ENCODE measurements around the gene EGR1. TPM values are rescaled to one million over a fixed set of nuclear protein-coding genes. Genes with fewer than 3 reads are reported as not detected.
"Not testable (repeated sequence)": the region's sequence is repeated elsewhere in the genome, so short reads cannot be mapped to it uniquely, and the experiment has no call there.

EGR1 gene
- total RNA-seq, 1 donor: 27.2 TPM

DNA sequence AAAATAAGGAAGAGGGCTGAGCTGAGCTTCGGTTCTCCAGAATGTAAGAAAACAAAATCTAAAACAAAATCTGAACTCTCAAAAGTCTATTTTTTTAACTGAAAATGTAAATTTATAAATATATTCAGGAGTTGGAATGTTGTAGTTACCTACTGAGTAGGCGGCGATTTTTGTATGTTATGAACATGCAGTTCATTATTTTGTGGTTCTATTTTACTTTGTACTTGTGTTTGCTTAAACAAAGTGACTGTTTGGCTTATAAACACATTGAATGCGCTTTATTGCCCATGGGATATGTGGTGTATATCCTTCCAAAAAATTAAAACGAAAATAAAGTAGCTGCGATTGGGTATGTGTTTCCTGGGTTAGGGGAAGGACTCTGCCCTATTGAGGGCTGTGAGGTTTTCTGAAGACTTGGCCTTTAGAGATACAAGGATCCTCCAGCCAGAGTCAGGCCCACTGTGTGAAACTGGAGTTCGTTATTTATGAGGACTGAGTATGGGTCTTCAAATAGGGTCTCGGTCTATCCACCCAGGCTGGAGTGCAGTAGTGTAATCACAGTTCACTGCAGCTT is 3.8 kb downstream of the EGR1 start:
- no peak for DNase-seq (ENCODE audit: low read depth in 2 of 3, low spot score in 2 of 3)

- DNase-seq (ENCODE audit: low read depth in 2 of 3, low spot score in 2 of 3): peak in 1 of 3 donors; percentile 67
Measured at GRCh38 chr5:138469540-138470321, 4.5 kb downstream of the EGR1 start.

DNA sequence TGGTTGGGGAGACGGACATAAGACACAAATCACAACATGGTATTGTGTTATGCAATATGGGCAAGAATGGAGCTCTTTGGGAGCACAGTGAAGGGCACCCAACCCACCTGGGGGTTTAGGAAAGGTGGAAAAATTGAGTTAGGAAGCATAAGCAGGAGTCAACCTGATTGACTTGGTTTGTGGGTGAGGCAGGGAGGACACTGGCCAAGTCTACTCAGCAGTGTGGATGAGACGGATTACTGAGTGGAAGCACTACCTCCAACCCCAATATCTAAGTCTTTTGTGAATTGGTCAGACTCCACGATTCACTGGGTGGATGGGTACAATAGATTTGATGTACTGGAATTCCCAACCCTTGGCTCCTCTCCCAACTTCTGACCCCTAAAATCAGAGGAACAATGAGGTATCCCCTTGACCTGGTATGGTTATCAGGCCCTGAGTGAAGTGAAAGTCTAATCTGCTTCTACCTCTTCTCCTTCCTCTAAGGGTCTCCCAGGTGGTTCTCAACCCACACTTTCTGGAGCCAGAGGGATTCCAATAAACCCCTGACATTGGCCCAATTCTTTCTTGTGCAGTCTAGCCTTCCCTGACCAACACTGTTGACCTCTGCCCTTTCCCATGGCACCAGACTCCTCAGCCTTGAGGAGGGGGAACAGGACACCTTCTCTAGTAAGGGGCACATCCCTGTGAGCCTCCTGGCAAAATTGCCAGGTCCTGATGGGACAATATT is 5.2 kb downstream of the EGR1 start:
- no peak for DNase-seq (ENCODE audit: low read depth in 2 of 3, low spot score in 2 of 3)

GRCh38 chr5:138471052-138471361 is 5.7 kb downstream of the EGR1 start:
- no peak for DNase-seq (ENCODE audit: low read depth in 2 of 3, low spot score in 2 of 3)

DNA sequence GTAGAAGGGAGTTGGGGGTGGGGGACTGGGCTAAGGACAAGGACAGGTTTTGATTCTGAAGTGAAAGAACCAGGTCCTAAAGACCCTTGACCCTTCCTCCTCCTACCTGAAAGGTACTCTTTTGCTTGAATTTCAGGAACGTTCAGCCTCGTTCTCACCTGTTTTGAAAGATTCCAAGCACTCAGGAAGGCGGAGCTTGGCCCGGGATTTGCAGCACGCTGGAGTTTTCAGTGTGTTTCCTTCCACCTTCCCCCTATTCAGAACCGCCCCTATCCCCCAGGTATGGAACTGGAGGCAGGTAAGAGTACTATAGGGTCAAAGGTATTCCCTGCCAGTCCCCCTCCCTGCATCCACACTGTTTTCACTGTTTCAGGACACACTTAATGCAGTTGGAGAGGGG is 7.1 kb downstream of the EGR1 start:
- DNase-seq (ENCODE audit: low read depth in 2 of 3, low spot score in 2 of 3): no peak

- DNase-seq (ENCODE audit: low read depth in 2 of 3, low spot score in 2 of 3): not testable (repeated sequence)
Measured at GRCh38 chr5:138473151-138473550, 7.9 kb downstream of the EGR1 start.

DNA sequence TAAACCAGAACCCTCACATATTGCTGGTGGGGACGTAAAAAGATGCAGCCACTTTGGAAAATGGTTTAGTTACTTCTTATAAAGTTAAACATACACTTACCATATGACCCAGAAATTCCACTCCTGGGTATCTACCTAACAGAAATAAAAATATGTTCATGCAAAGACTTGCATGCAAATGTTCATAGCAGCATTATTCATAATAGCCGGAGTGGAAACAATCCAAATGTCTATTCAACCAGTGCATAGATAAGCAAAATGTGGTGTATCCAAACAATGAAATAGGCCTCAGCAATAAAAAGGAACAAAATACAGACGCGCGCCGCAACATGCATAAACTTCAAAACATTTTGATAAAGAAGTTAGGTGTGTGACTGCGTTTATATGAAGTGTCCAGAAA is 11.6 kb downstream of the EGR1 start:
- no peak for DNase-seq (ENCODE audit: low read depth in 2 of 3, low spot score in 2 of 3)

- no peak for DNase-seq (ENCODE audit: low read depth in 2 of 3, low spot score in 2 of 3)
Measured at GRCh38 chr5:138482638-138483037, 17.4 kb downstream of the EGR1 start.

GRCh38 chr5:138488481-138488945 is 23.2 kb downstream of the EGR1 start:
- DNase-seq (ENCODE audit: low read depth in 2 of 3, low spot score in 2 of 3): no peak

DNA sequence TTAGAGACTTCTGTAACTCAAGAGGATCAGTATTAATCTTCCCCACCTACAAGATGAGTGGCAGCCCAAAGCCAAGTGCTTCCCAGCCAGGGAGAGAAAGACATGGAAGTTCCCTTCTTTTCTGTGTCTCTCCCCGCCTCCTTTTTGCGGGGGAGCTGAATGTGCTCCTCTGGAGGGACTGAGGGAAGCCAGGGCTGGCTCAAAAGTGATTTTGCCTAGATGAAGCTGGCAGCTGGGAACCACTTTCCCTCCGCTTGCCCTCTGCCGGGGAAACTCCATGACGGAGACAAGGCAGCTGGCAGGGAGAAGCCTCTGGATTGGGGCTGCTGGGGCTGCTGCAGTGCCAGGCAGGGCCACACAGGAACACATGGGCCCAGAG is 24.4 kb downstream of the EGR1 start:
- DNase-seq (ENCODE audit: low read depth in 2 of 3, low spot score in 2 of 3): no peak

- no peak for DNase-seq (ENCODE audit: low read depth in 2 of 3, low spot score in 2 of 3)
Measured at GRCh38 chr5:138490648-138491283, 25.5 kb downstream of the EGR1 start.

- no peak for DNase-seq (ENCODE audit: low read depth in 2 of 3, low spot score in 2 of 3)
Measured at GRCh38 chr5:138491284-138491648, 26.0 kb downstream of the EGR1 start.

GRCh38 chr5:138491669-138492559 is 26.6 kb downstream of the EGR1 start:
- peak; percentile 75 to 88 (median 86) for DNase-seq (ENCODE audit: low read depth in 2 of 3, low spot score in 2 of 3)

DNA sequence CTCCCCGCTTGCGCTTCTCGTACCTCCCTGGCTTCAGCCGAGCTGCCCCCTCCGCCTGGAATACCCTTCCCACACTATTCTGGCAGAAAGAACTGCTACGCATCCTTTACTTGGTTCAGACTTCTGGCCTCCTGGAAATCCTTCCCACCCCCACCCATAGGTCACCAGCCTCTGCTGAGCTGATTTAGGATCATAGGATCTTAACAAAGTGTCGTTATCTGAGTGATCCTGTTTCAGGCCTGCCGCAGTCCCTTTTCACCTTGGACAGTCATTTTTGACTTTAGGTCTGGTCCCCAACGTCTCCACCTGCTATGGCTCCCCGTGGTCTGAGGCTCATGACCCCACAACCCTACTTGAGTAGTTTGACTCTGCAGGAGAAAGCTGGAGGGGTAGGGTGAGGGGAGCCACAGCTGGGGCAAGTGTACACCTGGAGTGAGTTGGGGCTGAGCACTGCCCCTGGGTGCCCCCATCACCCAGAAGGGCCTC is 27.3 kb downstream of the EGR1 start:
- no peak for DNase-seq (ENCODE audit: low read depth in 2 of 3, low spot score in 2 of 3)

GRCh38 chr5:138495351-138495750 is 30.1 kb downstream of the EGR1 start:
- DNase-seq (ENCODE audit: low read depth in 2 of 3, low spot score in 2 of 3): no peak

DNA sequence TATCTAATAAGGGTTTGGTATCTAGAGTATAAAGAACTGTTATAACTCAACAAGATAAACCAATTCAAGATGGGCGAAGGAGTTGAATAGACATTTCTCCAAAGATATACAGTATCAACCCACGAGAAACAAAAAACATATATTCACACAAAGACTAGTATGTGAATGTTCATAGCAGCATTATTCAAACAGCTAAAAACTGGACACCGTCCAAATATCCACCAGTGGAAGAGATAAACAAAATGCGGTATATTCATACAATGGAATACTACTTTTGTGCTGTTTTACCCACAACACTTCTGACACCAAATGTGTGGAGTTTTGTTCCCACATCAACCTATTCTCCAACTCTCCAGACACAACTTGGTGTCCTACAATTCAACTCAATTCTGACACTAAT is 33.1 kb downstream of the EGR1 start:
- no peak for DNase-seq (ENCODE audit: low read depth in 2 of 3, low spot score in 2 of 3)

GRCh38 chr5:138502121-138502520 is 36.8 kb downstream of the EGR1 start:
- no peak for DNase-seq (ENCODE audit: low read depth in 2 of 3, low spot score in 2 of 3)

DNA sequence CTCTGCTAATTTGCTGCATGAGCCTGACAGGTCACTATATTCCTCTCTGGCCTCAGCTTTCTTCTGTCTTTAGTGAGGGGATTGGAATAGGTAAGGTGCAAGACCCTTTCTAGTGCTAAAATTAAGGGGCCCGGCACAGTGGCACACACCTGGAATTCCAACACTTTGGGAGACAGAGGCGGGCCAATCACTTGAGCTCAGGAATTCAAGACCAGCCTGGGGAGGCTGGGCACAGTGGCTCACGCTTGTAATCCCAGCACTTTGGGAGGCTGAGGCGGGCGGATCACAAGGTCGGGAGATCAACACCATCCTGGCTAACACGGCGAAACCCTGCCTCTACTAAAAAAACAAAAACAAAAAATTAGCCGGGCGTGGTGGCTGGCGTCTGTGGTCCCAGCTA is 37.2 kb downstream of the EGR1 start:
- no peak for DNase-seq (ENCODE audit: low read depth in 2 of 3, low spot score in 2 of 3)

GRCh38 chr5:138503487-138504270 is 38.4 kb downstream of the EGR1 start:
- DNase-seq (ENCODE audit: low read depth in 2 of 3, low spot score in 2 of 3): peak in 2 of 3 donors; percentile 53 to 73

- no peak for DNase-seq (ENCODE audit: low read depth in 2 of 3, low spot score in 2 of 3)
Measured at GRCh38 chr5:138504799-138505198, 39.5 kb downstream of the EGR1 start.

All from hematopoietic multipotent progenitor cell (in vitro differentiated cells).